ENCODE data around the gene AVP. TPM values are rescaled to one million over a fixed set of nuclear protein-coding genes. Genes with fewer than 3 reads are reported as not detected.
A peak's percentile ranks its signal among the peaks of the same experiment; 100 is the strongest.

AVP gene
- total RNA-seq, 1 experiment from 2014 or later = not detected

GRCh38 chr20:3047486-3048419 lies 36.8 kb downstream of the AVP start:
- no peak for DNase-seq (ENCODE audit: low read depth)

GRCh38 chr20:3046677-3047462 lies 37.7 kb downstream of the AVP start:
- DNase-seq (ENCODE audit: low read depth) = no peak

- DNase-seq (ENCODE audit: low read depth) = peak; percentile 83
Observed at GRCh38 chr20:3045816-3046676, 38.5 kb downstream of the AVP start, which contains the start of gene MRPS26. TSS of gene MRPS26 (plus strand) at chr20:3046052. CDS start at chr20:3046069, 17 bp downstream.

GRCh38 chr20:3045042-3045815 lies 39.3 kb downstream of the AVP start:
- peak; percentile 74 for DNase-seq (ENCODE audit: low read depth)

GRCh38 chr20:3044336-3044965 lies 40.1 kb downstream of the AVP start:
- DNase-seq (ENCODE audit: low read depth) = no peak

- no peak for DNase-seq (ENCODE audit: low read depth)
Observed at GRCh38 chr20:3043322-3043721, 41.2 kb downstream of the AVP start, which contains the start of gene GNRH2. TSS of gene GNRH2 (plus strand) at chr20:3043622. CDS start at chr20:3044415, 793 bp downstream.

- DNase-seq (ENCODE audit: low read depth) = no peak
Observed at GRCh38 chr20:3042625-3043024, 41.9 kb downstream of the AVP start.

GRCh38 chr20:3041854-3042409 lies 42.6 kb downstream of the AVP start:
- DNase-seq (ENCODE audit: low read depth) = no peak

- DNase-seq (ENCODE audit: low read depth) = no peak
Observed at GRCh38 chr20:3040086-3040485, 44.4 kb downstream of the AVP start.

GRCh38 chr20:3039426-3039825 lies 45.1 kb downstream of the AVP start:
- no peak for DNase-seq (ENCODE audit: low read depth)

- no peak for DNase-seq (ENCODE audit: low read depth)
Observed at GRCh38 chr20:3038454-3038853, 46.1 kb downstream of the AVP start.

GRCh38 chr20:3037654-3038053 lies 46.9 kb downstream of the AVP start:
- no peak for DNase-seq (ENCODE audit: low read depth)

- DNase-seq (ENCODE audit: low read depth) = no peak
Observed at GRCh38 chr20:3032624-3033023, 51.9 kb downstream of the AVP start.

Other genes starting within 250 kb of the AVP start
- gene PCED1A, start 244.1 kb downstream of the AVP start, total RNA-seq (2014; rRNA removed) = 28.0 and 43.9 TPM in 2 replicates
- 36.1 and 41.8 TPM in 2 replicates for gene VPS16, start 244.0 kb downstream of the AVP start, total RNA-seq (2014; rRNA removed)
- gene PTPRA, start 211.2 kb downstream of the AVP start, total RNA-seq (2014; rRNA removed) = 25.1 and 38.5 TPM in 2 replicates
- not detected in 2 replicates for gene GNRH2, start 41.1 kb downstream of the AVP start, total RNA-seq (2014; rRNA removed)
- 58.4 and 66.9 TPM in 2 replicates for gene MRPS26, start 38.7 kb downstream of the AVP start, total RNA-seq (2014; rRNA removed)
- not detected in 2 replicates for gene OXT, start 13.1 kb downstream of the AVP start, total RNA-seq (2014; rRNA removed)
- gene FASTKD5, start 75.1 kb upstream of the AVP start, total RNA-seq (2014; rRNA removed) = 22.9 and 24.7 TPM in 2 replicates
- gene UBOX5, start 75.1 kb upstream of the AVP start, total RNA-seq (2014; rRNA removed) = 5.1 and 5.3 TPM in 2 replicates
- gene LZTS3, start 88.8 kb upstream of the AVP start, total RNA-seq (2014; rRNA removed) = 5.5 and 6.7 TPM in 2 replicates
- gene DDRGK1, start 120.0 kb upstream of the AVP start, total RNA-seq (2014; rRNA removed) = 51.3 and 52.6 TPM in 2 replicates
- 66.0 and 71.0 TPM in 2 replicates for gene ITPA, start 124.8 kb upstream of the AVP start, total RNA-seq (2014; rRNA removed)
- gene SLC4A11, start 154.5 kb upstream of the AVP start, total RNA-seq (2014; rRNA removed) = 3.1 and 3.7 TPM in 2 replicates

Data from LHCN-M2 (cell line).